ENCODE data around the gene MKI67. TPM values are rescaled to one million over a fixed set of nuclear protein-coding genes. Genes with fewer than 3 reads are reported as not detected.

The MKI67 gene
- total and polyA plus RNA-seq, 10 of the 15 experiments (the other 5 are each of a cell fraction or from before 2014, with no cell fraction given) = 22.3 to 183 (median 82.9) TPM

GRCh38 chr10:128124813-128125403, 1.3 kb downstream of the MKI67 start:
- FAIRE-seq (no peak), ATAC-seq (no peak), DNase-seq (ENCODE audit: low read depth, low spot score) (no peak)
- no TSS peak for BruUV-seq (replicated peaks)
- Histone ChIP-seq H3K36me3 (ENCODE audit: control insufficient read depth in 2 of 2, insufficient read depth in 2 of 2, low read length in 1 of 2) (peaks cover 0 to 4% of the 10 kb centered on the region in 2 experiments; a peak in 2 of 4 replicates), H3K27me3 (replicated peaks in 1 of 2; ENCODE audit: control insufficient read depth in 2 of 2, insufficient read depth in 2 of 2, low read length in 1 of 2) (no peaks in the 10 kb centered on the region), H3K4me3 (peak overlapping the region; percentile 84), H3K4me1 (ENCODE audit: control insufficient read depth, insufficient read depth, low read length) (peaks cover 6% of the 10 kb centered on the region), H3K79me2 (ENCODE audit: control insufficient read depth, insufficient read depth, low read length) (peaks cover 59% of the 10 kb centered on the region), H3K4me2 (ENCODE audit: control insufficient read depth, insufficient read depth) (peak overlapping the region; percentile 88), H3K9ac (ENCODE audit: control insufficient read depth, insufficient read depth, low read length) (peak overlapping the region; percentile 88), H4K20me1 (ENCODE audit: control insufficient read depth, insufficient read depth) (no peaks in the 10 kb centered on the region), H3K9me3 (replicated peaks; ENCODE audit: control insufficient read depth, insufficient read depth, low read length) (no peaks in the 10 kb centered on the region), H2AFZ (ENCODE audit: control insufficient read depth, low read depth, low read length) (no peak overlapping the region; the same call in 1 of the 2 replicates), H3K27ac (ENCODE audit: control insufficient read depth, insufficient read depth) (peak overlapping the region; percentile 89)
- intact Hi-C loops (cut with micrococcal nuclease; ENCODE audit: unreplicated experiment) = no loop called here
- ChIA-PET RAD21 (ENCODE audit: unreplicated experiment) (interaction anchor here (1.2 kb wide), 1 partner anchor 24 kb away, joined by 3 read pairs; no protein-coding TSS in a partner anchor), SMC1A (ENCODE audit: uncharacterized antibody, unreplicated experiment) (interaction anchor here (0.7 to 2.1 kb wide), 6 partner anchors 8 to 77 kb away, joined by 3 to 8 read pairs (median 5); no protein-coding TSS in a partner anchor), CTCF (interaction anchor here (1.1 to 2.2 kb wide), 6 partner anchors 8 to 45 kb away, joined by 4 to 7 read pairs (median 4); no protein-coding TSS in a partner anchor), POLR2A (interaction anchor here (0.7 to 3.6 kb wide), 3 partner anchors 9 to 62 kb away, joined by 3 to 24 read pairs (median 5); no protein-coding TSS in a partner anchor)
- TF ChIP-seq LARP7 (IDR thresholded peaks at IDR 0.05) (no peak), RUNX3 (IDR thresholded peaks at IDR 0.05; ENCODE audit: low read length) (0 out of 2 replicates have a peak, but pooled peaks have one; percentile 32), IKZF2 (IDR thresholded peaks at IDR 0.05) (0 out of 4 replicates have a peak, but pooled peaks of 1 of the 2 experiments have one; percentile 13), IKZF1 (conservative IDR thresholded peaks at IDR 0.05) (0 out of 2 replicates have a peak, but pooled peaks have one; percentile 19)
- WGBS (ENCODE audit: insufficient coverage, insufficient replicate concordance, low lambda C conversion rate, missing lambda C conversion rate) = under 1% methylated on average over 9 of the region's 11 CpGs
- in situ Hi-C loops (cut with MboI) = no loop called here

GRCh38 chr10:128123846-128124245, 2.4 kb downstream of the MKI67 start:
- Histone ChIP-seq H3K4me3 (peak overlapping the region; percentile 84), H3K9ac (ENCODE audit: control insufficient read depth, insufficient read depth, low read length) (peak overlapping the region; percentile 88; the same call in 1 of the 2 replicates), H3K4me2 (ENCODE audit: control insufficient read depth, insufficient read depth) (peak overlapping the region; percentile 88), H3K4me1 (ENCODE audit: control insufficient read depth, insufficient read depth, low read length) (peaks cover 6% of the 10 kb centered on the region), H3K36me3 (ENCODE audit: control insufficient read depth in 2 of 2, insufficient read depth in 2 of 2, low read length in 1 of 2) (peaks cover 0 to 10% of the 10 kb centered on the region in 2 experiments; a peak in 3 of 4 replicates), H4K20me1 (ENCODE audit: control insufficient read depth, insufficient read depth) (no peaks in the 10 kb centered on the region), H2AFZ (ENCODE audit: control insufficient read depth, low read depth, low read length) (no peak overlapping the region), H3K27ac (ENCODE audit: control insufficient read depth, insufficient read depth) (no peak overlapping the region), H3K9me3 (replicated peaks; ENCODE audit: control insufficient read depth, insufficient read depth, low read length) (no peaks in the 10 kb centered on the region), H3K27me3 (replicated peaks in 1 of 2; ENCODE audit: control insufficient read depth in 2 of 2, insufficient read depth in 2 of 2, low read length in 1 of 2) (no peaks in the 10 kb centered on the region), H3K79me2 (ENCODE audit: control insufficient read depth, insufficient read depth, low read length) (peaks cover 66% of the 10 kb centered on the region)
- no peak for FAIRE-seq
- CTCF ChIA-PET = interaction anchor here (0.6 to 2.5 kb wide), 10 partner anchors 9 to 265 kb away, joined by 3 to 11 read pairs (median 5); no protein-coding TSS in a partner anchor
- in situ Hi-C loops (cut with MboI) = no loop called here
- no peak for ATAC-seq
- no TSS peak for BruUV-seq (replicated peaks)
- POLR2A ChIA-PET = interaction anchor here (0.6 to 3.6 kb wide), 4 partner anchors 8 to 61 kb away, joined by 3 to 24 read pairs (median 4); no protein-coding TSS in a partner anchor
- RAD21 ChIA-PET (ENCODE audit: unreplicated experiment) = interaction anchor here (0.9 to 1.2 kb wide), 3 partner anchors 21 to 55 kb away, joined by 3 read pairs; no protein-coding TSS in a partner anchor
- no peak for DNase-seq (ENCODE audit: low read depth, low spot score)
- TF ChIP-seq SUPT20H (IDR thresholded peaks at IDR 0.05; ENCODE audit: borderline replicate concordance, control insufficient read depth, low read depth, low read length) (no peak), MTA3 (IDR thresholded peaks at IDR 0.05; ENCODE audit: borderline replicate concordance, low read length) (no peak), RAD51 (IDR thresholded peaks at IDR 0.05) (peak; percentile 66)
- SMC1A ChIA-PET (ENCODE audit: uncharacterized antibody, unreplicated experiment) = interaction anchor here (0.7 to 2.0 kb wide), 7 partner anchors 10 to 111 kb away, joined by 3 to 8 read pairs (median 4); no protein-coding TSS in a partner anchor
- intact Hi-C loops (cut with micrococcal nuclease; ENCODE audit: unreplicated experiment) = no loop called here
